Stomach (tissue), 4 donors: ENCODE measurements around the gene DNAJC25.

Source experiments
- CTCF ChIP-seq, 7 experiments: fragments of 450-650 bp in 4 of 7; fragments of 200-600 bp in 3 of 7; sonication (generic) in 3 of 7; IDR thresholded peaks; one replicate each; pipeline ENCODE4 v1.5.1; 2016 to 2019; ENCODE audit warnings: antibody characterized with exemption in 7 of 7, control low read depth in 2 of 7, mild to moderate bottlenecking in 1 of 7
- EP300 ChIP-seq: sonication (generic); formaldehyde crosslinking; IDR thresholded peaks from one replicate; pipeline ENCODE4 v1.6.1; 2017; ENCODE audit warnings: antibody characterized with exemption
- POLR2A ChIP-seq, 4 donors: fragments of 450-650 bp; IDR thresholded peaks; one replicate each; pipeline ENCODE4 v1.6.1; 2016; ENCODE audit warnings: antibody characterized with exemption in 4 of 4, control low read depth in 2 of 4, mild to moderate bottlenecking in 1 of 4, moderate library complexity in 1 of 4

GRCh38 chr9:111648066-111648465, 16.9 kb downstream of the DNAJC25 start:
- no peak for TF ChIP-seq CTCF (IDR thresholded peaks at IDR 0.05)
- no peak for TF ChIP-seq EP300
- no peak for TF ChIP-seq POLR2A (IDR thresholded peaks at IDR 0.05)
